Right lobe of liver (tissue), 4 donors: Measurements from ENCODE around the gene ABHD11.
"Not testable (repeated sequence)": the region's sequence is repeated elsewhere in the genome, so short reads cannot be mapped to it uniquely, and the experiment has no call there.

Experiments
- POLR2A ChIP-seq: fragments of 450-650 bp; IDR thresholded peaks from one replicate; pipeline ENCODE4 v1.6.1; 2017; ENCODE audit warnings: antibody characterized with exemption, mild to moderate bottlenecking
- TF ChIP-seq, protein P1 (sequence below), 4 donors: fragments of 200-600 bp in 3 of 4; fragments of 450-650 bp in 1 of 4; IDR thresholded peaks; one replicate each; pipeline versions ENCODE4 v1.5.1 to v1.8.0; 2016 to 2022; ENCODE audit warnings: antibody characterized with exemption in 4 of 4, mild to moderate bottlenecking in 2 of 4
- donor health status: DM: no; HTN: no; CAD: no.
- donor health status: DM: no; HTN: no; CAD: no.
- donor health status: DM: no; HTN: yes; CAD: no.

DNA sequence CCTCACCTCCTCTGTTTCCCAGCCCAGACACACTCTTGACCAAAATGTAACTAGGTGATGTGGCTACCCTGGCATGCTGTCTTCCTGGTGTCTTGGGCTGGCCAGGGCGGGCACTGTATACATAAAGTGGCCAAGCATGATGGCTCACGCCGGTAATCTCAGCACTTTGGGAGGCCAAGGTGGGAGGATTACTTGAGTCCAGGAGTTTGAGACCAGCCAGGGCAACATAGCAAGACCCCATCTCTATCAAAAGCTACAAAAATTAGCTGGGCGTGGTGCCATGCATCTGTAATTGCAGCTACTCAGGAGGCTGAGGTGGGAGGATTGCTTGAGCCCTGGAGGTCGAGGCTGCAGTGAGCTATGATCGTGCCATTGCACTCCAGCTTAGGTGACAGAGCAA lies 25.3 kb downstream of the ABHD11 start:
- TF ChIP-seq, protein P1, sequence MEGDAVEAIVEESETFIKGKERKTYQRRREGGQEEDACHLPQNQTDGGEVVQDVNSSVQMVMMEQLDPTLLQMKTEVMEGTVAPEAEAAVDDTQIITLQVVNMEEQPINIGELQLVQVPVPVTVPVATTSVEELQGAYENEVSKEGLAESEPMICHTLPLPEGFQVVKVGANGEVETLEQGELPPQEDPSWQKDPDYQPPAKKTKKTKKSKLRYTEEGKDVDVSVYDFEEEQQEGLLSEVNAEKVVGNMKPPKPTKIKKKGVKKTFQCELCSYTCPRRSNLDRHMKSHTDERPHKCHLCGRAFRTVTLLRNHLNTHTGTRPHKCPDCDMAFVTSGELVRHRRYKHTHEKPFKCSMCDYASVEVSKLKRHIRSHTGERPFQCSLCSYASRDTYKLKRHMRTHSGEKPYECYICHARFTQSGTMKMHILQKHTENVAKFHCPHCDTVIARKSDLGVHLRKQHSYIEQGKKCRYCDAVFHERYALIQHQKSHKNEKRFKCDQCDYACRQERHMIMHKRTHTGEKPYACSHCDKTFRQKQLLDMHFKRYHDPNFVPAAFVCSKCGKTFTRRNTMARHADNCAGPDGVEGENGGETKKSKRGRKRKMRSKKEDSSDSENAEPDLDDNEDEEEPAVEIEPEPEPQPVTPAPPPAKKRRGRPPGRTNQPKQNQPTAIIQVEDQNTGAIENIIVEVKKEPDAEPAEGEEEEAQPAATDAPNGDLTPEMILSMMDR (IDR thresholded peaks at IDR 0.05), result not testable (repeated sequence)
- not testable (repeated sequence) for TF ChIP-seq POLR2A
